ENCODE measurements around the gene EZH2. TPM values are rescaled to one million over a fixed set of nuclear protein-coding genes. Genes with fewer than 3 reads are reported as not detected.

EZH2 gene
- total RNA-seq, 1 experiment from 2014 or later: 35.4 TPM

GRCh38 chr7:148783801-148784527 lies 100.1 kb downstream of the EZH2 start (continued):
- TF ChIP-seq, protein P1, sequence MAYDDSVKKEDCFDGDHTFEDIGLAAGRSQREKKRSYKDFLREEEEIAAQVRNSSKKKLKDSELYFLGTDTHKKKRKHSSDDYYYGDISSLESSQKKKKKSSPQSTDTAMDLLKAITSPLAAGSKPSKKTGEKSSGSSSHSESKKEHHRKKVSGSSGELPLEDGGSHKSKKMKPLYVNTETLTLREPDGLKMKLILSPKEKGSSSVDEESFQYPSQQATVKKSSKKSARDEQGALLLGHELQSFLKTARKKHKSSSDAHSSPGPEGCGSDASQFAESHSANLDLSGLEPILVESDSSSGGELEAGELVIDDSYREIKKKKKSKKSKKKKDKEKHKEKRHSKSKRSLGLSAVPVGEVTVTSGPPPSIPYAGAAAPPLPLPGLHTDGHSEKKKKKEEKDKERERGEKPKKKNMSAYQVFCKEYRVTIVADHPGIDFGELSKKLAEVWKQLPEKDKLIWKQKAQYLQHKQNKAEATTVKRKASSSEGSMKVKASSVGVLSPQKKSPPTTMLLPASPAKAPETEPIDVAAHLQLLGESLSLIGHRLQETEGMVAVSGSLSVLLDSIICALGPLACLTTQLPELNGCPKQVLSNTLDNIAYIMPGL (CRISPR knock-in tag; IDR thresholded peaks at IDR 0.05): no peak

DNA sequence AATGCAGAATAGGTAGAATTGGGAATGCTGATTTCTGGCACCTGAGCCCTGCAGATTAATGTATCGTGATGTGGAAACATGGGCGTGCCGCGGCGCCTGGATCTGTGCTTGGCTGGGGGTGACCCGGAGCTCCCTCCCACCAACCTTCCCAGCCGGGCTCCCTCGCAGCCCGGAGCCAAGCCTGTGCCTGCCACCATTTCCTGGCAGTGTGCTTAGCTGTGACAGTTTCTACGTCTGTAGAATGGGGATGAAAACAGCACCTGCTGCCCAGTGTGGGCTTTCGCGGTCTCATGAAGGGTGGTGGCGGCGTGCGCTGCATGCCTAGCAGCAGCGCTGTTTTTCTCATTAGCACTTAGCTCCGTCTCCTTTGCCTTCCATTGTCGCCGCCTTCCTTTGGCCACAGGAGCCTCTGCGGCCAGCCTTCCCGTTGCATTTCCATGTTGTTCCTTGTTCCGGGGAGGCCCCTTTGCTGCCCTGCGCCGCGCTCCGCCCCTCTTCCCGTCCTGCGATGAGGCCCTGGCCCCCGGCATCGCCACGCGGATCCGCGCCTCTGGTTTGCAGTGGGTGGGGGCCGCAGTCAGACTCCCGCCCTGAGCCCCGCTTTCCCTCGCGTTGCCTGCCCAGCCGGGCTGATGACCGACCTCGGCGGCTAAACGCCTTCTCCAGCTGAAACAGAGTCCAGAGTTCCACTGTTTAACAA lies 101.2 kb downstream of the EZH2 start:
- ATAC-seq (peak; percentile 57), DNase-seq (ENCODE audit: low spot score) (no peak)
- Mint-ChIP-seq H3K27ac (0 out of 2 replicates have a peak overlapping the region, but pooled peaks have one; percentile 73), H3K4me1 (peaks cover 7% of the 10 kb centered on the region), H3K27me3 (ENCODE audit: low read depth) (no peaks in the 10 kb centered on the region), H3K4me3 (no peak overlapping the region), H3K36me3 (peaks cover 46% of the 10 kb centered on the region), H3K9me3 (no peaks in the 10 kb centered on the region)
- ChIA-PET POLR2A (interaction anchor here (1.1 kb wide), 1 partner anchor 9 kb away, joined by 3 read pairs; no protein-coding TSS in a partner anchor), CTCF (interaction anchor here (1.3 kb wide), 1 partner anchor 36 kb away, joined by 3 read pairs; no protein-coding TSS in a partner anchor)
- TF ChIP-seq MAX (CRISPR knock-in tag; IDR thresholded peaks at IDR 0.05) (no peak), ZNF138 (CRISPR knock-in tag; conservative IDR thresholded peaks at IDR 0.05) (no peak), ZNF396 (CRISPR knock-in tag; IDR thresholded peaks at IDR 0.05; ENCODE audit: borderline replicate concordance) (no peak), PRDM15 (CRISPR knock-in tag; IDR thresholded peaks at IDR 0.05) (no peak), ZBTB43 (CRISPR knock-in tag; IDR thresholded peaks at IDR 0.05) (no peak)
- TF ChIP-seq, protein P2, sequence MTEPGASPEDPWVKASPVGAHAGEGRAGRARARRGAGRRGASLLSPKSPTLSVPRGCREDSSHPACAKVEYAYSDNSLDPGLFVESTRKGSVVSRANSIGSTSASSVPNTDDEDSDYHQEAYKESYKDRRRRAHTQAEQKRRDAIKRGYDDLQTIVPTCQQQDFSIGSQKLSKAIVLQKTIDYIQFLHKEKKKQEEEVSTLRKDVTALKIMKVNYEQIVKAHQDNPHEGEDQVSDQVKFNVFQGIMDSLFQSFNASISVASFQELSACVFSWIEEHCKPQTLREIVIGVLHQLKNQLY (CRISPR knock-in tag; IDR thresholded peaks at IDR 0.05): no peak

DNA sequence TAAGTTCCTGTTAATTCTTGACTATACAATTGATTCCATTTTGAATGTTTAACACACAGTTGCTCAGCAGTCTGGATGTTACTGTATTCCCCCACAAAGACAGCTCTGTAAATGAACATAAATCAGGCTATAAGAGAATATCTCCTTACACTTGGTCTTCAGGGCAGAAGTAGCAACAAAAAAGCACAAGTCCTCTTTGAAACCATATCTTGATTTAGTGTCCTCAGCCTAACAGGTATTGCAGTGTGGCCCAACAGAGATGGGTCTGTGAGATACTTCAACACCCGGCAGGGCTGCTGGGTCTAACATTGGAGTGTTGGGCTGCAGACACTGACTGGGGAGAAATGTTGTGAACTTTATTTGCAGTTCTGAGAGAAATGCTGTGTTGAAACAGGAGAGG lies 109.6 kb downstream of the EZH2 start:
- H3K27ac Mint-ChIP-seq: peak overlapping the region; percentile 81
- H3K36me3 Mint-ChIP-seq: peaks cover 23% of the 10 kb centered on the region
- DNase-seq (ENCODE audit: low spot score): no peak
- TF ChIP-seq ATF6 (CRISPR knock-in tag; IDR thresholded peaks at IDR 0.05) (no peak), ZNF671 (CRISPR knock-in tag; IDR thresholded peaks at IDR 0.05) (no peak), HMGA2 (CRISPR knock-in tag; IDR thresholded peaks at IDR 0.05) (no peak), ZNF396 (CRISPR knock-in tag; IDR thresholded peaks at IDR 0.05; ENCODE audit: borderline replicate concordance) (no peak), ELF4 (CRISPR knock-in tag; IDR thresholded peaks at IDR 0.05; ENCODE audit: low read depth) (no peak), RELA (CRISPR knock-in tag; IDR thresholded peaks at IDR 0.05; ENCODE audit: borderline replicate concordance) (no peak)
- TF ChIP-seq, protein P2 (CRISPR knock-in tag; IDR thresholded peaks at IDR 0.05): no peak
- TF ChIP-seq, protein P3, sequence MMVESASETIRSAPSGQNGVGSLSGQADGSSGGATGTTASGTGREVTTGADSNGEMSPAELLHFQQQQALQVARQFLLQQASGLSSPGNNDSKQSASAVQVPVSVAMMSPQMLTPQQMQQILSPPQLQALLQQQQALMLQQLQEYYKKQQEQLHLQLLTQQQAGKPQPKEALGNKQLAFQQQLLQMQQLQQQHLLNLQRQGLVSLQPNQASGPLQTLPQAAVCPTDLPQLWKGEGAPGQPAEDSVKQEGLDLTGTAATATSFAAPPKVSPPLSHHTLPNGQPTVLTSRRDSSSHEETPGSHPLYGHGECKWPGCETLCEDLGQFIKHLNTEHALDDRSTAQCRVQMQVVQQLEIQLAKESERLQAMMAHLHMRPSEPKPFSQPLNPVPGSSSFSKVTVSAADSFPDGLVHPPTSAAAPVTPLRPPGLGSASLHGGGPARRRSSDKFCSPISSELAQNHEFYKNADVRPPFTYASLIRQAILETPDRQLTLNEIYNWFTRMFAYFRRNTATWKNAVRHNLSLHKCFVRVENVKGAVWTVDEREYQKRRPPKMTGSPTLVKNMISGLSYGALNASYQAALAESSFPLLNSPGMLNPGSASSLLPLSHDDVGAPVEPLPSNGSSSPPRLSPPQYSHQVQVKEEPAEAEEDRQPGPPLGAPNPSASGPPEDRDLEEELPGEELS (CRISPR knock-in tag; IDR thresholded peaks at IDR 0.05): no peak
- TF ChIP-seq, protein P4, sequence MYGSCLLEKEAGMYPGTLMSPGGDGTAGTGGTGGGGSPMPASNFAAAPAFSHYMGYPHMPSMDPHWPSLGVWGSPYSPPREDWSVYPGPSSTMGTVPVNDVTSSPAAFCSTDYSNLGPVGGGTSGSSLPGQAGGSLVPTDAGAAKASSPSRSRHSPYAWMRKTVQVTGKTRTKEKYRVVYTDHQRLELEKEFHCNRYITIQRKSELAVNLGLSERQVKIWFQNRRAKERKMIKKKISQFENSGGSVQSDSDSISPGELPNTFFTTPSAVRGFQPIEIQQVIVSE (CRISPR knock-in tag; IDR thresholded peaks at IDR 0.05; ENCODE audit: borderline replicate concordance): no peak

More for the DNA sequence above, 109.6 kb downstream of the EZH2 start:
- Mint-ChIP-seq H3K4me1 (peaks cover 52% of the 10 kb centered on the region), H3K27me3 (ENCODE audit: low read depth) (no peaks in the 10 kb centered on the region), H3K4me3 (no peak overlapping the region), H3K9me3 (no peaks in the 10 kb centered on the region)
- ChIA-PET CTCF (interaction anchor here (1.6 to 1.7 kb wide), 2 partner anchors 27 to 199 kb away, joined by 5 to 6 read pairs; no protein-coding TSS in a partner anchor), POLR2A (interaction anchor here (1.0 kb wide), 1 partner anchor 8 kb away, joined by 3 read pairs; no protein-coding TSS in a partner anchor)
- peak; percentile 21; the same call in 1 of the 2 replicates for ATAC-seq
